Activated CD8-positive, alpha-beta memory T cell treated with anti-CD3 and anti-CD28 coated beads, Interleukin-2, amount 50 U/mL, for 24 hours (primary cell): ENCODE data around the gene RALY.
A peak's percentile ranks its signal among the peaks of the same experiment; 100 is the strongest.

Source experiments
- DNase-seq: peaks from one replicate; pipeline ENCODE4 v3.0.0-alpha.2; 2020; ENCODE audit errors: extremely low read depth

Gene RALY

GRCh38 chr20:33993576-33994221 is at the start of gene RALY:
Gene RALY (plus strand): TSS chr20:33993911. CDS start chr20:34072075, 78,164 bp downstream.
- DNase-seq: peak; percentile 88

GRCh38 chr20:33944914-33945313 is 48.8 kb upstream of the RALY start:
- no peak for DNase-seq

- no peak for DNase-seq
Measured at GRCh38 chr20:33945391-33946081, 48.2 kb upstream of the RALY start.

- peak; percentile 7 for DNase-seq
Measured at GRCh38 chr20:33947709-33948295, 45.9 kb upstream of the RALY start.

GRCh38 chr20:33948480-33948879 is 45.2 kb upstream of the RALY start:
- DNase-seq: no peak

- DNase-seq: no peak
Measured at GRCh38 chr20:33951171-33951570, 42.5 kb upstream of the RALY start.

GRCh38 chr20:33954504-33954903 is 39.2 kb upstream of the RALY start:
- no peak for DNase-seq

GRCh38 chr20:33963751-33964150 is 30.0 kb upstream of the RALY start:
- no peak for DNase-seq

GRCh38 chr20:33964441-33964840 is 29.3 kb upstream of the RALY start:
- DNase-seq: no peak

GRCh38 chr20:33967126-33967525 is 26.6 kb upstream of the RALY start:
- DNase-seq: no peak

- DNase-seq: no peak
Measured at GRCh38 chr20:33969563-33969962, 24.1 kb upstream of the RALY start.

GRCh38 chr20:33970229-33970628 is 23.5 kb upstream of the RALY start:
- DNase-seq: no peak

- DNase-seq: no peak
Measured at GRCh38 chr20:33971147-33971975, 22.4 kb upstream of the RALY start.

GRCh38 chr20:33976959-33977358 is 16.8 kb upstream of the RALY start:
- DNase-seq: no peak

GRCh38 chr20:33977535-33977934 is 16.2 kb upstream of the RALY start:
- DNase-seq: no peak

- no peak for DNase-seq
Measured at GRCh38 chr20:33979094-33979493, 14.6 kb upstream of the RALY start.

- no peak for DNase-seq
Measured at GRCh38 chr20:33981347-33981746, 12.4 kb upstream of the RALY start.

- DNase-seq: no peak
Measured at GRCh38 chr20:33981964-33982363, 11.7 kb upstream of the RALY start.

GRCh38 chr20:33983371-33983770 is 10.3 kb upstream of the RALY start:
- no peak for DNase-seq

- no peak for DNase-seq
Measured at GRCh38 chr20:33984182-33984719, 9.5 kb upstream of the RALY start.

- no peak for DNase-seq
Measured at GRCh38 chr20:33985280-33985679, 8.4 kb upstream of the RALY start.

GRCh38 chr20:33985830-33986229 is 7.9 kb upstream of the RALY start:
- no peak for DNase-seq
